Measurements from ENCODE around the gene CLIP3.

Gene CLIP3

DNA sequence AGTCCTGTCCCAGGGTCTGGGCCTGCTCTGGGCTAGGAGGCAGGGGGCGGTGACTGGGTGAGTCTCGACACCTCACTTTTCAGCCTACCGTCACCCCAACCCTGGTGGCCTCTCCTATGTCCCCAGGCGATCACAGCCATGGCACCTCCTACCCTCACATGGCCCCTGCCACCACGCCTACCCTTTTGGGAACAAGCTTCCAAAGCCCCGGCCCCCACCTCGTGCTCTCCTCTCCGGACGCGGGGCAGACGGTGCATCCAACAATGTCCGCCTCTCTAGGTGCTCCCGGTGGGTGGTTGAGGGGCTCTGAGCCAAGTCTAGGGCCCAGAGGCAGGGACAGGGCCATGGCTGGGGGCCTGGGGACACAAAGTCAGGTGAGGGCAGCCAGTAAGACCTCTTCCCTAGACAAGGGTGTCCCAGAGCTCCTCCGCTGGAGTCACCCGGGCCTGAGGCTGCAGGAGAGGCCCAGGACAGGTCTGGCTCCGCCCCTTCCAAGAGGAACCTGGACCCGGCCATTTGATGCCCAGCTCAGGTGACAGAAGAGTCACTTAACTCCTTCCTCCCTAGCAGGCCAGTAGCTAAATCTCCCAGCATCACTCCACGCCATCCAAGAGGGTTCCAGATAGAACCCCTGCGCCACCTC is 24.2 kb downstream of the CLIP3 start, which contains the start of gene SYNE4:
TSS of gene SYNE4 (minus strand) at position 478 of the 643 bp plus-strand sequence. CDS start at position 346, 132 bp downstream.
- Mint-ChIP-seq H3K4me1 (peaks cover 15% of the 10 kb centered on the region), H3K9me3 (no peaks in the 10 kb centered on the region), H3K36me3 (peaks cover 9% of the 10 kb centered on the region), H3K27ac (peak within 1 kb of the TSS; percentile 65), H3K27me3 (no peaks in the 10 kb centered on the region), H3K4me3 (peak within 1 kb of the TSS; percentile 72)
- ATAC-seq (ENCODE audit: low read depth) (no peak), DNase-seq (ENCODE audit: low spot score in 2 of 2) (no peak)

DNA sequence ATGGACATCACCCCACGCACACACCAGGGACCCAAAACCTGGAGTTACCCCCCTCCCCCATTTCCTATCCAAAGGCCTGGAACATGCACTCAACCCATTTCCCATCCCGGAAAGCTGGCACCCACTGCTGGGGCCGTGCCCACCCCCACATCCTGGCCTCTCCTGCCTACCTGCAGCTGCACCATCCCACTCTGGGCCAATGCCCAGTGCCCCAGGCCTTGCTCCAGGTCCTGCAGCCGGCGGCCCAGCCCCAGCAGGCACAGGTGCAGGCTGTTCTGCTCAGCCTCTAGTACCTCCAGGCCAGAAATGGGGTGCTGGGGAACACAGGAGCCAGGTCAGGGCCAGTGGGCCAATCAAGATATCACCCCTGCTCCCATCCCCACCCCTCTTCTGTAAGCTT is 25.7 kb downstream of the CLIP3 start:
- H3K9me3 Mint-ChIP-seq: no peaks in the 10 kb centered on the region
- peaks cover 12% of the 10 kb centered on the region for H3K4me1 Mint-ChIP-seq
- H3K27ac Mint-ChIP-seq: no peak overlapping the region
- peaks cover 11% of the 10 kb centered on the region for H3K36me3 Mint-ChIP-seq
- ATAC-seq (ENCODE audit: low read depth) (no peak), DNase-seq (ENCODE audit: low spot score in 2 of 2) (no peak)
- H3K4me3 Mint-ChIP-seq: no peak overlapping the region
- H3K27me3 Mint-ChIP-seq: no peaks in the 10 kb centered on the region

DNA sequence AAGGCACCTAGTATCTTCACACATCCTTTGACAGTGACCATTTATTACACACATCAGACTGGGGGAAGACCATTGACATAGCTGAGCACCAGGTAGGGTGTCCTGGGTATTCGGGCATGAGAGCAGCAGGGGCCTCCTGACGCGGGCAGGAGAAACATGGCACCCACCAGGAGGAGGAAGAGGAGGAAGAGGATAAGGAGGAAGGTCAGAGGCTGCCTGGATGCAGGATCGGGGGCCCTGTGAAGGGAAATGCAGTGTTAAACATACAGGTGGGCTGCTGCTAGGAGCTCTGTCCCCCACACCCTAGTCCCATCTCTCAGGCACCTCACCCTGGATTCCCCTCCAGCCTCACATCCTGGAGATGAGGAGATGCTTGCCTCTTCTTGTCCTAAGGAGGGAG is 29.4 kb downstream of the CLIP3 start:
- no peak for DNase-seq (ENCODE audit: low spot score in 2 of 2)
- Mint-ChIP-seq H3K27me3 (no peaks in the 10 kb centered on the region), H3K36me3 (peaks cover 5% of the 10 kb centered on the region), H3K27ac (no peak overlapping the region), H3K4me1 (peaks cover 9% of the 10 kb centered on the region), H3K4me3 (no peak overlapping the region), H3K9me3 (no peaks in the 10 kb centered on the region)
- no peak for ATAC-seq (ENCODE audit: low read depth)

DNA sequence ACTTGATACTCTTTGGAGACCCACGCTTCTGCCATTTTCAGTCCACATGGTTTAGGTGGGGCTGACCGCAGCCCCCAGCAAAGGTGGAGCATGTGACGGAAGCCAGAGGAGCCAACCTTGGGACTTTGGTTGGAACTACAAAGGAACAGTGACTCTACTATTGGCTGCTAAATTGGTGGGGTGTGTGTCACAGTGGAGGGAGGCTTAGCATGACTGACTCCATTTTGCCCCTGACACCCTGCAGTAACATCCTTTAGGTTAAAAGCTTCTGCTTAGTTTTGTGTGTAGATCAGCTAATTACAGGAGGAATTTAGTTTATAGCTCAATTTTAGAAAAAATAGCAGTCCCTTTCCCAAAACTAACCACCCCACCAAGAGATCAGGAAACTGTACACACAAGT is 31.1 kb downstream of the CLIP3 start:
- peaks cover 16% of the 10 kb centered on the region for H3K4me1 Mint-ChIP-seq
- H3K4me3 Mint-ChIP-seq: no peak overlapping the region
- DNase-seq (ENCODE audit: low spot score in 2 of 2) (no peak), ATAC-seq (ENCODE audit: low read depth) (no peak)
- H3K27ac Mint-ChIP-seq: no peak overlapping the region
- H3K27me3 Mint-ChIP-seq: no peaks in the 10 kb centered on the region
- H3K9me3 Mint-ChIP-seq: no peaks in the 10 kb centered on the region
- peaks cover 7% of the 10 kb centered on the region for H3K36me3 Mint-ChIP-seq

DNA sequence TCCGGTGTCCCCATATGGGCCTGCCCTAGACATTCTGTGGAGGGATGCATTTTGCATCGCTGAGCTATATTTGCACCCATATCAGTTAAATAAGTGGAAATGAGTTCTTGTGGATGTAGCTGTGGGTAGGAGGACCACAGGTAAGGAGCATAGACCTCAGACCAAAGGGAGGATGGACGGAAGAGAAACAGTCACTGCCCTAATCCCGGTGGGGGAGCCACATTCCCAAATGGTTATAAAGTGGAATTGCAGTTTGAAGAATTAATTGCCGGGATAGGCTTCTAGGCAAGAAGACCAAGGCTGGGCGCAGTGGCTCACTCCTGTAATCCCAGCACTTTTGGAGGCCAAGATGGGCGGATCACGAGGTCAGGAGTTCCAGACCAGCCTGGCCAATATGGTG is 35.9 kb downstream of the CLIP3 start:
- peaks cover 27% of the 10 kb centered on the region for H3K4me1 Mint-ChIP-seq
- no peaks in the 10 kb centered on the region for H3K27me3 Mint-ChIP-seq
- no peak for DNase-seq (ENCODE audit: low spot score in 2 of 2)
- no peaks in the 10 kb centered on the region for H3K9me3 Mint-ChIP-seq
- peak overlapping the region; percentile 35 for H3K27ac Mint-ChIP-seq
- no peak for ATAC-seq (ENCODE audit: low read depth)
- H3K36me3 Mint-ChIP-seq: peaks cover 6% of the 10 kb centered on the region
- H3K4me3 Mint-ChIP-seq: peak overlapping the region; percentile 92

DNA sequence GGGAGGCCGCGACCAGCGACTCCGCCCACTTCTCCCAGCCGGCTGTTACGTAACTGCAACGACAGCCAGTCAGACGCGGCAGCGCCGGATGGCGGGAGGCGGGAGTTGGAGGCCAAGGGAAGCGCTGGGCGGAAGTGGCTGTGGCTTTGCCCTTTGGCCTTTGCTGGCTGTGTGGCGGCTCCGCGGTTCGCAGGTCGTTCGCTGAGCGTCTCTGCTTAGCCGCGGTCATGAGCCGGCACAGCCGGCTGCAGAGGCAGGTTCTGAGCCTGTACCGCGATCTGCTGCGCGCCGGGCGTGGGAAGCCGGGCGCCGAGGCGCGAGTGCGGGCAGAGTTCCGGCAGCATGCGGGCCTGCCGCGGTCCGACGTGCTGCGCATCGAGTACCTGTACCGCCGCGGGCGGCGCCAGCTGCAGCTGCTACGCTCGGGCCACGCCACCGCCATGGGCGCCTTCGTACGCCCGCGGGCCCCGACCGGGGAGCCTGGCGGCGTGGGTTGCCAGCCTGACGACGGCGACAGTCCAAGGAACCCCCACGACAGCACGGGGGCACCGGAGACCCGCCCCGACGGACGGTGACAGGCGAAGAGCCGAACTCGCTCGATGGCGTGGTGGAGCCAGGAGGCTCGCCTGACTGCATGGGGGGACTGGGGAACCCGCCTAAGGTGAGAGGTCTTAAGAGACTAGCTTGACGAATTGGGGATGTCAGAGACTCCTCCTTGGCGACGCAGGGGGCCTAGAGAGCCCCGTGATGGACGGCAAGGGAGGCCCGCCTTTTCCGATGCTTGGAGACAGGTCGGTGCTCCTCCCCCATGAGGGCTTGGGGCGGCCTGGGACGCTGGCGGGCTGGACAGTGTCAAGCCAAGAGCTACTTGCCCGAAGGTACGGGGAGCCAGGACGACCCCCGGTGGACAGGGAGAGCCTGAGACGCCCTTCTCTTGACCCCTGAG is 37.4 kb downstream of the CLIP3 start, which contains the start of gene SDHAF1:
TSS of gene SDHAF1 (plus strand) at position 141 of the 946 bp plus-strand sequence. CDS start at position 228, 87 bp downstream.
- peaks cover 2% of the 10 kb centered on the region for H3K36me3 Mint-ChIP-seq
- ATAC-seq (ENCODE audit: low read depth) (peak; percentile 90), DNase-seq (ENCODE audit: low spot score in 2 of 2) (peak; percentile 82 to 83)
- peaks cover 24% of the 10 kb centered on the region for H3K4me1 Mint-ChIP-seq
- H3K9me3 Mint-ChIP-seq: no peaks in the 10 kb centered on the region
- peak within 1 kb of the TSS; percentile 92 for H3K4me3 Mint-ChIP-seq
- H3K27ac Mint-ChIP-seq: peak within 1 kb of the TSS; percentile 90
- no peaks in the 10 kb centered on the region for H3K27me3 Mint-ChIP-seq

DNA sequence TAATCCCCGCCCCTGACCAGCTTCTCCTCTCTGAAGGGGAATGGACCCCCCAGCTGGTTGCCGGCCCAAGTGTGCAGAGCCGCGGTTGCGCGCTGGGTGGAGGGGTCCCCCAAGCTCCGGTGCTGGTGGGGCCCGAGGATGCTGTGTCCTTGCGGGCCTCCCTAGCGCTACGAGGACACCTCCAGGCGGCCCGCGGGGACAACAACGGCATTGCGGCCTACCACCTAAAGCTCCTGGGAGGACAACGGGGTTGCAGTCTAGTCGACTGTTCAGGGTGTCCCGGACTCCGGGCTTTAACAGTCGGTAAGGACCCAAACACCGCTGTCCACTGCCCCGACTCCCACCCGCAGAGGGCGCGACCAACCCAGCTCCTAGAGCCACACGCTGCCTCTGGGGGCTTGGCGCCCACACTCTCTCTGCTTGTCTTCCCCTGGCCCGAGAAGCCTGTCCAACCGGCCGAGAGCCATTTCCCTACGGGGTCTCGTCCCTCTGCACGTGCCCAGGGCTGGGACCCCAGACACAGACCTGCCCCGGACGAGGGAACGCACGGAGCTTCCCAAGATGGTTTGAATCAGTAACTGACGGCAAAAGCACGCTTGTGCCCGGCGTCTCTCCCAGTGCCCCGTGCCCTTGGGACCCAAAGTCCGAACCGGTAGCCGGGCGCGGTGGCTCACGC is 38.6 kb downstream of the CLIP3 start:
- ATAC-seq (ENCODE audit: low read depth): no peak
- Mint-ChIP-seq H3K27me3 (no peaks in the 10 kb centered on the region), H3K9me3 (no peaks in the 10 kb centered on the region), H3K4me1 (peaks cover 20% of the 10 kb centered on the region), H3K27ac (peak overlapping the region; percentile 90), H3K36me3 (peaks cover 2% of the 10 kb centered on the region), H3K4me3 (peak overlapping the region; percentile 73)
- DNase-seq (ENCODE audit: low spot score in 2 of 2): no peak

DNA sequence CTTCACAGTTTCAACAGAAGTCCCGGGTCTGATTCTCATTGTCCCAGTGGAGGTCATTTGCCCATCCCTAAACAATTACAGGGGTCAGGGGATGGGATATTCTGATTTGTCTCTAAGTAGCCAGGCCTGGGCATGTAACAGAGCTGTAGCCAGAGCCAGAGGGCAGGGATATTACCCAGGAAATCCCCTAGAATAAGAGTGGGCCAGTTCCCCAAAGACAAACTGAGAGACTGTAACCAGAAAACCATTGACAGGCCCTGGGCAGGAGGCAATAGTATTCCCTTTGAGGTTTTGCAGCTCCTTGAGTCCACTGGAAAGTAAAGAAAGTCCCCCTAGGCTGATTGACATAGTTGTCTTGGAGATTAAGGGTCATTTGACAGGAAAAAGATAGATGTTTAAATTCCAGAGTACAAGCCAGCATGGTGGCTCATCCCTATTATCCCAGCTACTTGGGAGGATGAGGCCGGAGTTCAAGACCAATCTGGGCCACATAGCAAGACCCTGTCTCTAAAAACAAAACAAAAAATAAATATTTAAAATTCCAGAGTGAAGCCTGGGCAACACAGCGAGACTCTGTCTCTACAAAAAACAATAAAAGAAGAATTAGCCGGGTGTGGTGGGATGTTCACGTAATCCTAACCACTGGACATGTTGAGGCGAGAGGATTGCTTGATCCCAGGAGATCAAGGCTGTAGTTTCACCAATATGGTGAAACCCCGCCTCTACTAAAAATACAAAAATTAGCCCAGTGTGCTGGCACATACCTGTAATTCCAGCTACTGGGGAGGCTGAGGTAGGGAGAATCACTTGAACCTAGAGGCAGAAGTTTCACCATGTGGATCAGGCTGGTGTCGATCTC is 39.5 kb downstream of the CLIP3 start:
- no peak for ATAC-seq (ENCODE audit: low read depth)
- Mint-ChIP-seq H3K27me3 (no peaks in the 10 kb centered on the region), H3K9me3 (no peaks in the 10 kb centered on the region), H3K4me3 (no peak overlapping the region), H3K4me1 (peaks cover 20% of the 10 kb centered on the region), H3K36me3 (peaks cover 2% of the 10 kb centered on the region), H3K27ac (no peak overlapping the region)
- DNase-seq (ENCODE audit: low spot score in 2 of 2): no peak

DNA sequence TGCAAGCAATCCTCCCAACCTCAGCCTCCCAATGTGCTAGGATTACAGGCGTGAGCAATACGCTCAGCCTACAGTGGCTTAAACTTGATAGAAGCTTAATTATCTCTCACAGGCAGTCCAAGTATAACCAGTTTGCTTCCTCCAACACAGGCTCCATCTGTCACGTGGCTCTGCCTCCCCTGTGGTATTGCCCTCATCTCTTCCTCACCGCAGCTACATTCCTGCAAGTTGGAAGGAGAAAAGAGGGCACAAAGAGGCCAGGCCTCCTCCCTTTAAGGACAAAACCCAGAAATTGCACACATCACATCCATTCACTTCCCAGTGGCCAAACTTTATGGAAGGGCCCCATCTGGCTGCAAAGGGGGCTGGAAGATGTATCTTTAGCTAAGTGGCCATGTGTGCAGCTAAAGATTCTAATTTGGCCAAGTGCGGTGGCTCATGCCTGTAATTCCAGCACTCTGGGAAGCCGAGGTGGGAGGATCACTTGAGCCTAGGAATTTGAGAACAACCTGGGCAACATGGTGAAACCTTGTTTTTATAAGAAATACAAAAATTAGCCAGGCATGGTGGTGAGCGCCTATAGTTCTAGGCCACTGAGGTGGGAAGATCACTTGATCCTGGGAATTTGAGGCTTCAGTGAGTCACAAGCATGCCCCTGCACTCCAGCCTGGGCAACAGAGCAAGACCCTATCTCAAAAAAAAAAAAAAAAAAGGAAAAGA is 40.8 kb downstream of the CLIP3 start:
- H3K4me1 Mint-ChIP-seq: peaks cover 17% of the 10 kb centered on the region
- no peak overlapping the region for H3K4me3 Mint-ChIP-seq
- DNase-seq (ENCODE audit: low spot score in 2 of 2) (no peak), ATAC-seq (ENCODE audit: low read depth) (no peak)
- H3K27me3 Mint-ChIP-seq: no peaks in the 10 kb centered on the region
- H3K36me3 Mint-ChIP-seq: no peaks in the 10 kb centered on the region
- no peak overlapping the region for H3K27ac Mint-ChIP-seq
- H3K9me3 Mint-ChIP-seq: no peaks in the 10 kb centered on the region

DNA sequence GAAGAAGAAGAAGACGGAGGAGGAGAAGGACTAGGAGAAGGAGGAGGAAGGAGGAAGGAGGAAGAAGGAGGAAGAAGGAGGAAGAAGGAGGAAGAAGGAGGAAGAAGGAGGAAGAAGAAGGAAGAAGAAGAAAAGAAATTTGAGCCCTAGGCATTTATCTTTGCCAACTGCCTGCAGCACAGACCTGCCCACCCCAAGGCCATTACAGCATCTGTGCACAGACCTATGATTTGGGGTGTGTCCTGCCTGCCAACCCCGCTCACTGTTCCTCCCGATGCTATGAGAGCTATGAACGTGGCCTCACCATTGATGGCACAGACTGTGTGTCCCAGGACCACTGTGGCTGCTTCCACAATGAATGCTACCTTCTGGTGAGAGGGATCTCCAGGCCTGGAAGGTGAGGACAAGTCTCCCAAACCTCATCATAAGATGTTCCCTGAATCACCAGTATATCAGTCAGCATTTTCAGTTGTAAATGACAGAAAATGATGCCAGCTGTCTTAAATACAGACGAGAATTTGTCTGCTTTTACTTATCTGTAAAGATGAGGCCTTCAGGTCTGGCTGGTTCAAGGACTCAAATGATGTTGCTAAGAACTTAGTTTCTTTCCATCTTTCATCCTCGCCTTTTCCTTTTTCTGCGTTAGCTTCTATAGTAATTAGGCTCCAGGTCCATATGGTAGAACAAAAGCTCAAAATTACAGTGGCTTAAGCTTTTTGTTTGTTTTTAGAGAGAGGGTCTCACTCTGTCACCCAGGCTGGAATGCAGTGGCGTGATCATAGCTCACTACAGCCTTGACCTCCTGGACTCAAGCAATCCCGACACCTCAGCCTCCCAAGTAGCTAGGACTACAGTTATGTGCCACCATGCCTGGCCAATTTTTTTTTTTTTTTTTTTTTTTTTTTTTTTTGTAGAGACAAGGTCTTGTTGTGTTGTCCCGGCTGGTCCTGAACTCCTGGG is 41.6 kb downstream of the CLIP3 start:
- Mint-ChIP-seq H3K36me3 (no peaks in the 10 kb centered on the region), H3K4me3 (no peak overlapping the region), H3K9me3 (no peaks in the 10 kb centered on the region), H3K27ac (no peak overlapping the region), H3K4me1 (peaks cover 13% of the 10 kb centered on the region), H3K27me3 (no peaks in the 10 kb centered on the region)
- DNase-seq (ENCODE audit: low spot score in 2 of 2): no peak
- no peak for ATAC-seq (ENCODE audit: low read depth)

DNA sequence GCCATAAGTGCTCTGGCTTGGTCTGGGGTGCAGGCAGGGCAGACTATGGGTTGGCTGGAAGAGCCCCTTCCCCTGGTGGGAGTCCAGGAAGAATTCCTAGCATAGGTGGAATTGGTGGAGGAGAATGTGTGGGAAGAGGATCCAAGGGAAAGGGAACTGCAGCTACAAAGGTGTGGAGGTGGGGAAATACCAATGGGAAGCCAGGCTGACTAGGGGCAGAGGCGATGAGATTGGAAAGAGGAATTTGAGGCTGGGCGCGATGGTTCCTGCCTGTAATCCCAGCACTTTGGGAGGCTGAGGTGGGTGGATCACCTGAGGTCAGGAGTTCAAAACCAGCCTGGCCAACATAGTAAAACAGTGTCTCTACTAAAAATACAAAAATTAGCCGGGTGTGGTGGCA is 42.5 kb downstream of the CLIP3 start:
- Mint-ChIP-seq H3K27me3 (peaks cover 8% of the 10 kb centered on the region), H3K4me3 (no peak overlapping the region)
- ATAC-seq (ENCODE audit: low read depth): no peak

DNA sequence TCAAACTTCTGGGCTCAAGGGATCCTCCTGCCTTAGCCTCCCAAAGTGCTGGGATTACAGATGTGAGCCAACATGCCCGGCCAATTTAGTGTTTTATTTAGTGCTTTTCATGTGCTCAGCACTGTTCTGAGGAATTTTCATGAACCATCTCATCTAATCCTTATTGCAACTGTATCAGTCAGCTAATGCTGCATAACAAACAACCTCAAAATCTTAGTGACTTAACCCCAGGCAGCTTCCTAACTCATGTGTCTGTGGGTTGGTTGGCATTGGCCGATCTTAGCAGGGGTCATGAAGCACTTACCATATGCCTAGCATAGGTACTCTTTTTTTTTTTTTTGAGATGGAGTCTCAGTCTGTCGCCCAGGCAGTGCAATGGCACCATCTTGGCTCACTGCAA is 43.8 kb downstream of the CLIP3 start:
- Mint-ChIP-seq H3K36me3 (no peaks in the 10 kb centered on the region), H3K27me3 (peaks cover 15% of the 10 kb centered on the region), H3K27ac (no peak overlapping the region), H3K4me3 (no peak overlapping the region), H3K4me1 (peaks cover 6% of the 10 kb centered on the region), H3K9me3 (no peaks in the 10 kb centered on the region)
- no peak for DNase-seq (ENCODE audit: low spot score in 2 of 2)
- ATAC-seq (ENCODE audit: low read depth): no peak

More for the DNA sequence above, 42.5 kb downstream of the CLIP3 start:
- Mint-ChIP-seq H3K9me3 (no peaks in the 10 kb centered on the region), H3K36me3 (no peaks in the 10 kb centered on the region), H3K27ac (no peak overlapping the region), H3K4me1 (peaks cover 8% of the 10 kb centered on the region)
- DNase-seq (ENCODE audit: low spot score in 2 of 2): no peak

All from memory B cell (primary cell).